ENCODE results near the gene EEA1.

EEA1 gene

DNA sequence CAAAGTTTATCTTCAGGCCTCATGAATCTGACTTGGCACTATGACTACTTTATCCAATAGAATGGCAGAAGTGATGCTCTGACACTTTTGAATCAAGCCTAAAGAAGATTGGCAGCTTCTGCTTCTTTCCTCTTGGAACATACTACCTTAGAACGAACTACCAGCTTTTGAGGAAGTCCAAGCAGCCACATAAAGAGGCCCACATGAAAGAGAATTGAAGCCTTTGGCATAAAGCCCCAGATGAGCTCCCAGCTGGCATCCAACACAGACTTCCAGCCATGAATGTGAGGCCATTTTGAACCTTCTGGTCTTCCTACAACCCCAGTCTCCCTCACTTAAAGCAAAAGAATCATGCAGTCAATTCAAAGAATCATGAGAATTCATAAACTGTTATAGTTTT lies 65.8 kb downstream of the EEA1 start:
- Histone ChIP-seq H3K9me3 (ENCODE audit: control insufficient read depth, low read length) (no peaks in the 10 kb centered on the region), H3K27ac (ENCODE audit: insufficient read depth, low read depth, low read length, poor library complexity, severe bottlenecking) (no peak overlapping the region), H3K36me3 (ENCODE audit: control insufficient read depth, insufficient read depth, low read length) (no peaks in the 10 kb centered on the region), H3K4me1 (ENCODE audit: control insufficient read depth, insufficient read depth, low read length) (no peaks in the 10 kb centered on the region), H3K27me3 (ENCODE audit: control insufficient read depth, insufficient read depth, low read length, poor library complexity, severe bottlenecking) (no peaks in the 10 kb centered on the region), H3K4me3 (ENCODE audit: insufficient read depth, low read depth, low read length) (no peak overlapping the region)
- WGBS, 2 experiments = 86 to 95% methylated on average over 1 of the region's 1 CpG

DNA sequence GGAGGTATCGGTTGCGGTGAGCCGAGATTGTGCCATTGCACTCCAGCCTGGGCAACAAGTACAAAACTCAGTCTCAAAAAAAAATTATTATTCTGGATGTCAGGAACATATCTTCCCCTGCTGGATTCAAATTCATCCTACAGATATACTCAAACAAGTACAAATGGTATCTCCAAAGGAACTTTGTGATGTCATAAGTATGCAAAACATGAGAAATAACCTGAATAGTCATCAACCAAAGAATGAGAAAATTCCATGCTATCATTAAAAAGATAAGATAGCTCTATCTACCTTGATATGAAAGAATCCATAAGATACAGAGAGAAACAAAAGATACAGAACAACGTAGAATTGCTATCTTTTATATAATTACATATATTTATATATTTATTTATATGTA lies 67.7 kb downstream of the EEA1 start:
- H3K27me3 ChIP-seq (ENCODE audit: control insufficient read depth, insufficient read depth, low read length, poor library complexity, severe bottlenecking) = no peaks in the 10 kb centered on the region

DNA sequence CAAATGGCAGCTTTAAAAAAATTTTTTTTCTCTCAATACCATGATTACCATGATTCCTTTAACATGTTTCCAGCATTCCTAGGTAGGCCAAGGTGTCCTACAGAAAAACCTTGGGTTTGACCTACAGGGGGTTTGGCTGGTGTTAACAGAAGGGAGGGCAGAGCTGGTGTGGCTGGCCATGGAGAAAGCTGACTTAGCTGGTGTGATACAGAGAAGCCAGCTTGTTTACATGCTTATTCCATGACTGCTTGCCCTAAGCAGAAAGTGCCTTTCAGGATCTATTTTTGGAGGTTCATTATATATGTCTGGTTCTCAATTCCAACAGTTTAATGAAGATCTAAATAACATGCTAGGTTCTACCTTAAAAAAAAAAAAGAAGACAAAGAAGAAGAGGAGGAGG lies 68.6 kb downstream of the EEA1 start:
- H3K4me1 ChIP-seq (ENCODE audit: control insufficient read depth, insufficient read depth, low read length) = no peaks in the 10 kb centered on the region
- no peak overlapping the region for H3K27ac ChIP-seq (ENCODE audit: insufficient read depth, low read depth, low read length, poor library complexity, severe bottlenecking)
- H3K4me3 ChIP-seq (ENCODE audit: insufficient read depth, low read depth, low read length) = no peak overlapping the region
- H3K9me3 ChIP-seq (ENCODE audit: control insufficient read depth, low read length) = no peaks in the 10 kb centered on the region
- H3K27me3 ChIP-seq (ENCODE audit: control insufficient read depth, insufficient read depth, low read length, poor library complexity, severe bottlenecking) = no peaks in the 10 kb centered on the region
- no peaks in the 10 kb centered on the region for H3K36me3 ChIP-seq (ENCODE audit: control insufficient read depth, insufficient read depth, low read length)

More for the DNA sequence above, 67.7 kb downstream of the EEA1 start:
- no peaks in the 10 kb centered on the region for H3K36me3 ChIP-seq (ENCODE audit: control insufficient read depth, insufficient read depth, low read length)
- H3K27ac ChIP-seq (ENCODE audit: insufficient read depth, low read depth, low read length, poor library complexity, severe bottlenecking) = no peak overlapping the region
- no peaks in the 10 kb centered on the region for H3K4me1 ChIP-seq (ENCODE audit: control insufficient read depth, insufficient read depth, low read length)
- no peak overlapping the region for H3K4me3 ChIP-seq (ENCODE audit: insufficient read depth, low read depth, low read length)
- no peaks in the 10 kb centered on the region for H3K9me3 ChIP-seq (ENCODE audit: control insufficient read depth, low read length)
- 95 to 97% methylated on average over 3 of the region's 4 CpGs for WGBS, 2 experiments

DNA sequence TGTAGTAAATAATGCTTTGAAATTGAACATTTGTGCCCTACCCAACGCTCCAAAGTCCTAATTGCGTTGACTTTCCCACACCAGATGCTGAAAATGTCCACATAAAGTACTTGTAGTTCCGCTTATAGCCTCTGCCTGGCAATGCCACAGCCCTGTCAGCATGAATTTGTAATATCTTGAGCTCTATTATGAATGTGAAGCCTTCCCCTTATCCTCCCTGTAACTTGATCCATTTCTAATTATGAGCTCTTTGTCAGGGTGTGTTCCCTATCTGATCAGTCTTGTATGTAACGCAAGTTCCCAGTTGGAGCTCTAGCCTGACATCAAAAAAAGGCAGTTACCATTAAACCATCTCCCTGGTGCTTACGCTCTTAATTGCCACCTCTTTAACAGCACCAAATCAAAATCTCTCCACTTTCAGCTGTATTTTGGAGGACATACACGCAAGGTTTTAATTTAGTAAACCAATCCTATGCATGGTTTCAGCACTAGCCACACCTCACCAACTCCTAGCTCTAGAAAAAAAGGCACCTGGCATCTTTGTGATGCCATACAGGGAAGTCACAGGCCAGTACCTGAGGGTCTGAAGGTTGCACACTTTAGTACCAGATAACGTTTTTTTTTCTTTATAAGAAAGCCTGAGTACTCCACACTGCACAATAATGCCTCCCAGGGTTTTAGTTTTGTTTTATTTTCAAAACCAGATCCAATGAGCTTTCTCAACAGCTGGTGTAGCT lies 69.3 kb downstream of the EEA1 start:
- no peaks in the 10 kb centered on the region for H3K36me3 ChIP-seq (ENCODE audit: control insufficient read depth, insufficient read depth, low read length)

DNA sequence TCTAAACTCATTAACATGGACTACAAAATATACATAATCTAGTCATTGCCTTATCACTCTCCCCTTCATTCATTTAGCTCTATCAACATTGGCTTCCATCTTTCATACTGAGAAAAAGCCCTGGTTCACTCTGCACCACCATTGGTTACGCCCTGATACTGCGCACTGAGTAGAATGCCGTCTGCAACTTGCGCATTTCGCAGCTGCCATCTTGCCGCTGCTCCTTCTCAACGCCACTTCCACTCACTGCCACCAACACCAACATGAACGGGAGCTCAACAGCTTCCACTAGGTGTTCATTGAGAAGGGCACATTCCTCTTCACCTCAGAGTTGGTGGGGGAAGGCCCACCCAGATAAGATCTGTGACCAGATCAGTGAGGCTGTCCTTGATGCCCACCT lies 71.3 kb downstream of the EEA1 start:
- Histone ChIP-seq H3K4me3 (ENCODE audit: insufficient read depth, low read depth, low read length) (no peak overlapping the region), H3K27me3 (ENCODE audit: control insufficient read depth, insufficient read depth, low read length, poor library complexity, severe bottlenecking) (no peaks in the 10 kb centered on the region), H3K9me3 (ENCODE audit: control insufficient read depth, low read length) (no peaks in the 10 kb centered on the region), H3K27ac (ENCODE audit: insufficient read depth, low read depth, low read length, poor library complexity, severe bottlenecking) (no peak overlapping the region), H3K36me3 (ENCODE audit: control insufficient read depth, insufficient read depth, low read length) (no peaks in the 10 kb centered on the region), H3K4me1 (ENCODE audit: control insufficient read depth, insufficient read depth, low read length) (no peaks in the 10 kb centered on the region)
- 97 to 99% methylated on average over 8 of the region's 8 CpGs for WGBS, 2 experiments

More for the DNA sequence above, 69.3 kb downstream of the EEA1 start:
- H3K4me3 ChIP-seq (ENCODE audit: insufficient read depth, low read depth, low read length) = no peak overlapping the region
- no peaks in the 10 kb centered on the region for H3K9me3 ChIP-seq (ENCODE audit: control insufficient read depth, low read length)
- no peaks in the 10 kb centered on the region for H3K27me3 ChIP-seq (ENCODE audit: control insufficient read depth, insufficient read depth, low read length, poor library complexity, severe bottlenecking)
- no peaks in the 10 kb centered on the region for H3K4me1 ChIP-seq (ENCODE audit: control insufficient read depth, insufficient read depth, low read length)
- 91 to 92% methylated on average over 7 of the region's 7 CpGs for WGBS, 2 experiments
- H3K27ac ChIP-seq (ENCODE audit: insufficient read depth, low read depth, low read length, poor library complexity, severe bottlenecking) = no peak overlapping the region

DNA sequence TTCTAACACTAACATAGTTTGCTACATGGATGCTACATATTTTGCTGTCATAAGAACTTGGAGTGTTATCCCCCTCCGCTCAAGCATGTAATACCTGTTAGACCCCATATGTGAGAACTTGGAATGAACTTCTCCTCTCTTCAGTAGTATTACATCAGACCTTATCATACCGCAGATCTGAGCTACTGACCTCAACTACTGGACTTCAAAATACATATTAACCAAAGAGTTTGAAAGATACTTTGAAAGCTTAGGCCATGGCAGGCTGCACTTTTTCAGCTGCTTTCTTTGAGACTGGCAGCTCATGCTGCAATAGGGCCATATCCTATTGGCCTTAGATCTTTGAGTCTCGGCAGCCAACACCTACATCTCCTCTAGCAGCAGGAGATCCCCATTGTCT lies 74.8 kb downstream of the EEA1 start:
- WGBS, 2 experiments = 81 to 83% methylated on average over 3 of the region's 3 CpGs
- Histone ChIP-seq H3K36me3 (ENCODE audit: control insufficient read depth, insufficient read depth, low read length) (no peaks in the 10 kb centered on the region), H3K27me3 (ENCODE audit: control insufficient read depth, insufficient read depth, low read length, poor library complexity, severe bottlenecking) (no peaks in the 10 kb centered on the region), H3K4me1 (ENCODE audit: control insufficient read depth, insufficient read depth, low read length) (no peaks in the 10 kb centered on the region), H3K4me3 (ENCODE audit: insufficient read depth, low read depth, low read length) (no peak overlapping the region), H3K9me3 (ENCODE audit: control insufficient read depth, low read length) (no peaks in the 10 kb centered on the region), H3K27ac (ENCODE audit: insufficient read depth, low read depth, low read length, poor library complexity, severe bottlenecking) (no peak overlapping the region)

DNA sequence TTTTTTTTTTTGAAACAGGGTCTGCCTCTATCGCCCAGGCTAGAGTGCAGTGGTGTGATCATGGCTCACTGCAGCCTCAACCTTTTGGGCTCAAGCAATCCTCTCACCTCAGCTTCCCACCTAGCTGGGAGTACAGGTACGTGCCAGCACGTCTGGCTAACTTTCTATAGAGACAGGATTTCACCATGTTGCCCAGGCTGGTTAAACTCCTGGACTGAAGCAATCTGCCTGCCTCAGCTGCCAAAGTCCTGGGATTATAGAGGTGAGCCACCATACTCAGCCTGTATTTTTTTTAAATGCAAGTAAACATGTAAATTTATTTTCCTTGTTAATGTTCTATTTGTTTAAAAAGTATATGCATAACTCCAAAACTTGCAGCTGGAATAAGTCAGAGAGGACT lies 80.4 kb downstream of the EEA1 start:
- no peaks in the 10 kb centered on the region for H3K4me1 ChIP-seq (ENCODE audit: control insufficient read depth, insufficient read depth, low read length)
- no peaks in the 10 kb centered on the region for H3K9me3 ChIP-seq (ENCODE audit: control insufficient read depth, low read length)
- H3K27ac ChIP-seq (ENCODE audit: insufficient read depth, low read depth, low read length, poor library complexity, severe bottlenecking) = no peak overlapping the region
- 89 to 92% methylated on average over 3 of the region's 3 CpGs for WGBS, 2 experiments
- no peaks in the 10 kb centered on the region for H3K36me3 ChIP-seq (ENCODE audit: control insufficient read depth, insufficient read depth, low read length)
- no peak overlapping the region for H3K4me3 ChIP-seq (ENCODE audit: insufficient read depth, low read depth, low read length)
- no peaks in the 10 kb centered on the region for H3K27me3 ChIP-seq (ENCODE audit: control insufficient read depth, insufficient read depth, low read length, poor library complexity, severe bottlenecking)

DNA sequence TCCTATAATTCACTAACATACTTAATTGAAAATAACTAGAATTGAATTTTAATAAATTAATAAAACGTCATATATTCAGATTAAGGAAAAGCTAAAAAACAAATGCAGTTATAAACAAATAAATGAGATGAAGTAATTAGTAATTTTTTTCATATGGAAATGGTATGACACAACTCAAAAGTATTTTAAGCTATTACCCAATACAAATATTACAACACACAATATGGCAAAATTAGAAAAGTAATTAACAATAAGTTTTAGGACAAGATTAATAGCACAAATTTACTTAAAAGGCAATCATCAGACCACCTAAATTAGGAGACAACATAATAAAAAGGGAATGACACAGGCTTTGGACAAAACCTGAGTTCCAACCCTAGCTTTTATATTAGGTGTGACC lies 81.7 kb downstream of the EEA1 start:
- no peaks in the 10 kb centered on the region for H3K36me3 ChIP-seq (ENCODE audit: control insufficient read depth, insufficient read depth, low read length)
- no CpG with 5 or more reads among the region's 1 CpG for WGBS, 2 experiments
- no peak overlapping the region for H3K27ac ChIP-seq (ENCODE audit: insufficient read depth, low read depth, low read length, poor library complexity, severe bottlenecking)
- H3K9me3 ChIP-seq (ENCODE audit: control insufficient read depth, low read length) = no peaks in the 10 kb centered on the region
- no peaks in the 10 kb centered on the region for H3K4me1 ChIP-seq (ENCODE audit: control insufficient read depth, insufficient read depth, low read length)
- H3K27me3 ChIP-seq (ENCODE audit: control insufficient read depth, insufficient read depth, low read length, poor library complexity, severe bottlenecking) = no peaks in the 10 kb centered on the region
- no peak overlapping the region for H3K4me3 ChIP-seq (ENCODE audit: insufficient read depth, low read depth, low read length)

DNA sequence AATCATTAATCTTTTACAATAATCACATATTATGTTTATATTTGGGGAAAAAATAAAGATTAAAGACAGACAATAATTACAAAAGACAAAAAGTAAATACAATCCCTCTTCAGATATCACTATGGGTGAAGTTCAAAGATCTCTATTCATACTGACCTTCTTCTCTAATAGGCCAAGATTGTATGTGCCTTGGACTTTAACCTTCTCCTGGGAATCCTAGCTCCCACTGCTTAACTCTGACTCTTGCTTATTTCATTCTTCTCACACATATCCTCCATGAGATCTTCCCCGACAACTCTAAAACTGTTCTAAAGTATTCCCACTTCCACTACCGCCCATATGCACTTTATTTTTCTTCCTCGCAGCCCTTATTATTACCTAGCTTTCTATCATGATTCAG lies 83.8 kb downstream of the EEA1 start:
- H3K4me1 ChIP-seq (ENCODE audit: control insufficient read depth, insufficient read depth, low read length) = no peaks in the 10 kb centered on the region
- H3K27ac ChIP-seq (ENCODE audit: insufficient read depth, low read depth, low read length, poor library complexity, severe bottlenecking) = no peak overlapping the region
- 95 to 96% methylated on average over 3 of the region's 3 CpGs for WGBS, 2 experiments
- no peak overlapping the region for H3K4me3 ChIP-seq (ENCODE audit: insufficient read depth, low read depth, low read length)
- H3K27me3 ChIP-seq (ENCODE audit: control insufficient read depth, insufficient read depth, low read length, poor library complexity, severe bottlenecking) = no peaks in the 10 kb centered on the region
- H3K9me3 ChIP-seq (ENCODE audit: control insufficient read depth, low read length) = no peaks in the 10 kb centered on the region
- H3K36me3 ChIP-seq (ENCODE audit: control insufficient read depth, insufficient read depth, low read length) = peaks cover 6% of the 10 kb centered on the region

DNA sequence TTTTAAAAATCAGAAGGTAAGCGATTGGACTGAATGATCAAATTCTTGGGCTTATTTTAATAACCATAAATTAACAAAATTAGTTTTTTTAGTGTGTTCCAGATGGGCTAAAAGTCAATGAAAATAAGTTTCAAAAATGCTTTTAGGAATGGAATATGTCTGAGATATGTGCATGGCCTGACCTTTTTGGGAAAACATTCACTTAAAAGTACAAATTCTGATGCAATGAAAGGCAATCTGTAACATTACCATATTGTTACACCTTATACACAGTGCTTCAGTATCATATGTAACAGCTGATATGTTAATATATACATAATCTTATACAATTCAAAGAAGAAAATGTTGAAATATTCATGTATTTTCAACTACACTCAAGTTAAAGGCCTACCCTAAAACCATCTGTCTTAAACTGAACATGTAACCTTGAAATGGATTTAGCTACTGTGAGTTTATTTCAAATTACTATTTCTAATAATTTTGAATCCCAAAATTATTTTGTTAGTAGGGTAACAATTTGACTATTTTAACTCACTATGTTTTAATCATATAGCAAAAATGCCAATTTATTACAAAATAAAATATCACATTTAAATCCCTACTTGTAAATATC lies 84.8 kb downstream of the EEA1 start:
- Histone ChIP-seq H3K9me3 (ENCODE audit: control insufficient read depth, low read length) (no peaks in the 10 kb centered on the region), H3K4me3 (ENCODE audit: insufficient read depth, low read depth, low read length) (no peak overlapping the region), H3K4me1 (ENCODE audit: control insufficient read depth, insufficient read depth, low read length) (no peaks in the 10 kb centered on the region), H3K36me3 (ENCODE audit: control insufficient read depth, insufficient read depth, low read length) (peaks cover 6% of the 10 kb centered on the region), H3K27ac (ENCODE audit: insufficient read depth, low read depth, low read length, poor library complexity, severe bottlenecking) (no peak overlapping the region), H3K27me3 (ENCODE audit: control insufficient read depth, insufficient read depth, low read length, poor library complexity, severe bottlenecking) (no peaks in the 10 kb centered on the region)
- WGBS, 2 experiments = 100% methylated on average over 1 of the region's 1 CpG; no CpG with 5 or more reads in 1 of the 2 experiments

Measured in ectodermal cell (in vitro differentiated cells).